Activated CD4-positive, alpha-beta T cell treated with anti-CD3 and anti-CD28 coated beads, Interleukin-10, Interleukin-2, amounts not matched to agents 100 ng/mL and 50 ng/mL, durations not matched to agents 16 hours and 8 hours (primary cell): ENCODE measurements around the gene NIT1.
A peak's percentile ranks its signal among the peaks of the same experiment; 100 is the strongest.

Experiments
- DNase-seq: peaks from one replicate; pipeline ENCODE4 v3.0.0-alpha.2; 2020

The NIT1 gene

GRCh38 chr1:161158316-161159010 is 40.6 kb downstream of the NIT1 start:
- DNase-seq, result no peak

GRCh38 chr1:161159087-161159912 is 41.4 kb downstream of the NIT1 start, which contains the start of gene USP21:
USP21 (plus strand) TSS chr1:161159500; CDS start chr1:161160641, 1,141 bp downstream.
- DNase-seq, result peak; percentile 94

- DNase-seq, result no peak
These were observed 42.0 kb downstream of the NIT1 start for GRCh38 chr1:161159913-161160243.

- no peak for DNase-seq
These were observed 42.8 kb downstream of the NIT1 start for GRCh38 chr1:161160671-161161145.

- no peak for DNase-seq
These were observed 43.7 kb downstream of the NIT1 start for GRCh38 chr1:161161652-161162051.

- DNase-seq, result no peak
These were observed 44.1 kb downstream of the NIT1 start for GRCh38 chr1:161162052-161162451.

GRCh38 chr1:161162806-161163205 is 44.9 kb downstream of the NIT1 start:
- no peak for DNase-seq

GRCh38 chr1:161163793-161164192 is 45.9 kb downstream of the NIT1 start:
- no peak for DNase-seq

- no peak for DNase-seq
These were observed 47.2 kb downstream of the NIT1 start for GRCh38 chr1:161164901-161165610.

GRCh38 chr1:161165742-161166668 is 48.1 kb downstream of the NIT1 start, which contains the start of gene PPOX:
PPOX (plus strand) TSS chr1:161166426; CDS start chr1:161166848, 422 bp downstream.
- peak; percentile 98 for DNase-seq

GRCh38 chr1:161166669-161167548 is 49.0 kb downstream of the NIT1 start:
- no peak for DNase-seq

- no peak for DNase-seq
These were observed 51.0 kb downstream of the NIT1 start for GRCh38 chr1:161168906-161169305.
